ENCODE results near the gene SCYGR2. TPM values are rescaled to one million over a fixed set of nuclear protein-coding genes. Genes with fewer than 3 reads are reported as not detected.

SCYGR2 gene
- total RNA-seq, 2 experiments from 2014 or later: not detected

DNA sequence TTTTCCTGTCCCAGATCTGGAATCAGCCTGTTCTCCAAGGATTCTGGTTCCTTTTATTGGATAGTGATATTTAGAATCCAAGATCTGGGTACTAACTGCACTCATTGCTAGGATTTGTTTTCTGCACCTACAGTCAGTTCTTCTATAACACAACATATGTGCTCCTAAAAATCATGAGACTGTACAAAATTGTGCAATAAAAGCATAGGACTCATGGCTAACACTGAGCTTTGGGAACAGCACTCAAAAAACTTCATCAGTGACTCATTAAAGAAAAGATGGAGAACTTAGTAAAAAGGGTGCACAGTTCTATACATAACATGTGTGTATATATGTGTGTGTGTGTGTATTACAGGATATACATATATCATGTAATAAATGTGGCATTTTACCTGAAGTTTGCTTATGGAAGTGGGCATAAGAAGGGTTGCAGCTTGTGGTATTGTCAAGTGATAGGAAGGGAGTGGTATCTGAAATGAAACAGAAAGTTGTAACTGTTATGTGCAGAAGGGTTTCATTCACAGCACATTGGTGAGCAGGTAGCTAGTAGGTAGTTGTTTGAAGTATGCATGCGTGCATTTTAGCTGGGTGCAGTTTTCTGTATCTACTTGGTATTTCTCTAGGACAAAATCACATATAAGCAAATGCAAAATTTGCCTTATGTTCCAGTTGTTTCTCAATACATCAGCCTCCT lies 5.9 kb upstream of the SCYGR2 start:
- POLR2A ChIA-PET: no interaction called here
- CTCF ChIA-PET: interaction anchor here (1.4 kb wide), 1 partner anchor 27 kb away, joined by 3 read pairs; no protein-coding TSS in a partner anchor
- Mint-ChIP-seq H3K4me1 (ENCODE audit: low read depth) (peaks cover 12% of the 10 kb centered on the region), H3K4me3 (no peak overlapping the region), H3K27ac (no peak overlapping the region), H3K36me3 (ENCODE audit: low read depth) (no peaks in the 10 kb centered on the region), H3K9me3 (ENCODE audit: insufficient read depth) (no peaks in the 10 kb centered on the region), H3K27me3 (ENCODE audit: low read depth) (peaks cover 26% of the 10 kb centered on the region)
- DNase-seq: no peak
- peak; percentile 49 for ATAC-seq

GRCh38 chr2:227595797-227596196 lies 2.9 kb upstream of the SCYGR2 start:
- H3K36me3 Mint-ChIP-seq (ENCODE audit: low read depth): no peaks in the 10 kb centered on the region
- peaks cover 12% of the 10 kb centered on the region for H3K4me1 Mint-ChIP-seq (ENCODE audit: low read depth)
- H3K9me3 Mint-ChIP-seq (ENCODE audit: insufficient read depth): no peaks in the 10 kb centered on the region
- ChIA-PET POLR2A (no interaction called here), CTCF (no interaction called here)
- H3K27me3 Mint-ChIP-seq (ENCODE audit: low read depth): peaks cover 16% of the 10 kb centered on the region
- no peak for ATAC-seq
- no peak for DNase-seq
- H3K27ac Mint-ChIP-seq: no peak overlapping the region
- no peak overlapping the region for H3K4me3 Mint-ChIP-seq

- Mint-ChIP-seq H3K27me3 (ENCODE audit: low read depth) (peaks cover 16% of the 10 kb centered on the region), H3K9me3 (ENCODE audit: insufficient read depth) (no peaks in the 10 kb centered on the region)
Observed at GRCh38 chr2:227597036-227597435, 1.7 kb upstream of the SCYGR2 start.

DNA sequence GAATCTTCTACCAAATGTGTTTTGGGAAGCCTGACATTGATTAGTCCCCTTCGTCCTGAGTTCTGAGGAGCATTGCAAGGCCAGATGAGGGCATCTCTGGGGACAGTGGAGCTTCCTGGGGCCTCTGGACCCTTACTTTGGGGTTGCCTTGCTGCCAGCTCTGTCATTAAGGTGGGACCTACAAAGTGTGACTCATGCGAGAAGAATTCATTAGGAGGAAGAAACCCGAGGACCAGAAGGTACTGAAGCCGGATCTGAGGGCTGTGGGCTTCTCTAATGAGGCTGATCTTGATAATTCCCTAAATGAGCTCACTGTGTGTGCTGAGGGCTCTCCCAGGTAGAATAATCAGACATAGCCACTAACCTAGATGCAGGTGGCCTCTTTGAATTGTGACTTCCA lies 695 bp upstream of the SCYGR2 start:
- H3K27ac Mint-ChIP-seq: no peak overlapping the region
- peaks cover 16% of the 10 kb centered on the region for H3K27me3 Mint-ChIP-seq (ENCODE audit: low read depth)
- CTCF ChIA-PET: no interaction called here
- DNase-seq (no peak), ATAC-seq (no peak)
- POLR2A ChIA-PET: no interaction called here
- no peak overlapping the region for H3K4me3 Mint-ChIP-seq
- peaks cover 5% of the 10 kb centered on the region for H3K4me1 Mint-ChIP-seq (ENCODE audit: low read depth)
- no peaks in the 10 kb centered on the region for H3K9me3 Mint-ChIP-seq (ENCODE audit: insufficient read depth)
- H3K36me3 Mint-ChIP-seq (ENCODE audit: low read depth): no peaks in the 10 kb centered on the region

More at GRCh38 chr2:227597036-227597435, 1.7 kb upstream of the SCYGR2 start:
- H3K4me1 Mint-ChIP-seq (ENCODE audit: low read depth): peaks cover 12% of the 10 kb centered on the region
- ATAC-seq (no peak), DNase-seq (no peak)
- no peak overlapping the region for H3K27ac Mint-ChIP-seq
- no peaks in the 10 kb centered on the region for H3K36me3 Mint-ChIP-seq (ENCODE audit: low read depth)
- H3K4me3 Mint-ChIP-seq: no peak overlapping the region
- ChIA-PET CTCF (no interaction called here), POLR2A (no interaction called here)

GRCh38 chr2:227602358-227602757 lies 3.7 kb downstream of the SCYGR2 start:
- ChIA-PET POLR2A (no interaction called here), CTCF (interaction anchor here (1.3 kb wide), 1 partner anchor 164 kb away, joined by 4 read pairs; no protein-coding TSS in a partner anchor)
- no peak for DNase-seq

GRCh38 chr2:227606476-227606875 lies 7.8 kb downstream of the SCYGR2 start:
- POLR2A ChIA-PET: interaction anchor here (0.5 kb wide), 1 partner anchor 26 kb away, joined by 3 read pairs; no protein-coding TSS in a partner anchor
- DNase-seq: no peak
- H3K9me3 Mint-ChIP-seq (ENCODE audit: insufficient read depth): no peaks in the 10 kb centered on the region
- ATAC-seq: no peak
- peaks cover 11% of the 10 kb centered on the region for H3K4me1 Mint-ChIP-seq (ENCODE audit: low read depth)
- no peak overlapping the region for H3K4me3 Mint-ChIP-seq
- CTCF ChIA-PET: no interaction called here
- no peaks in the 10 kb centered on the region for H3K36me3 Mint-ChIP-seq (ENCODE audit: low read depth)
- peaks cover 38% of the 10 kb centered on the region for H3K27me3 Mint-ChIP-seq (ENCODE audit: low read depth)
- H3K27ac Mint-ChIP-seq: no peak overlapping the region

More at GRCh38 chr2:227602358-227602757, 3.7 kb downstream of the SCYGR2 start:
- no peak for ATAC-seq
- Mint-ChIP-seq H3K9me3 (ENCODE audit: insufficient read depth) (no peaks in the 10 kb centered on the region), H3K36me3 (ENCODE audit: low read depth) (no peaks in the 10 kb centered on the region), H3K27me3 (ENCODE audit: low read depth) (peaks cover 21% of the 10 kb centered on the region), H3K4me3 (no peak overlapping the region), H3K4me1 (ENCODE audit: low read depth) (no peaks in the 10 kb centered on the region), H3K27ac (no peak overlapping the region)

- Mint-ChIP-seq H3K27me3 (ENCODE audit: low read depth) (peaks cover 45% of the 10 kb centered on the region), H3K4me1 (ENCODE audit: low read depth) (peaks cover 11% of the 10 kb centered on the region), H3K36me3 (ENCODE audit: low read depth) (no peaks in the 10 kb centered on the region), H3K27ac (no peak overlapping the region), H3K4me3 (no peak overlapping the region), H3K9me3 (ENCODE audit: insufficient read depth) (no peaks in the 10 kb centered on the region)
- POLR2A ChIA-PET: no interaction called here
- CTCF ChIA-PET: no interaction called here
- DNase-seq (no peak), ATAC-seq (no peak)
Observed at GRCh38 chr2:227607941-227608340, 9.2 kb downstream of the SCYGR2 start.

- ChIA-PET POLR2A (no interaction called here), CTCF (no interaction called here)
Observed at GRCh38 chr2:227608561-227609338, 10.1 kb downstream of the SCYGR2 start.

DNA sequence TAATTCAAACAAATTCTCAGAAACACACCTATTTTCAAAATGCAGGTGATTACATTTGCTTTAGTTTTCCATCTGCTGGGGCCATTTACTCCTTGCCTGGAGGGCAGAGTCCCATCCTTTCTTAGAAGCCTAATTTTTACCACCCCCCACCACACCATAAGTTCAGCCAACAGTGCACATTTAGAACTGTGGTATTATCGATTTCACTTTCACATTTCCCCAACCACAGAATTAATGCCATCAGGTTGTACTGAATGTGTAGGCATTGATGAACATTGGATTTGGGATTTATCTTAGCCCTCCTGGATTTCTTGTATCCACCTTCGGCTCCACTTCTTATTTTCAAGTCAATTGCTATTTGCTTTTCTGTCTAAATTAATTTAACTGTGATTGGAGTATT lies 11.4 kb downstream of the SCYGR2 start:
- Mint-ChIP-seq H3K27me3 (ENCODE audit: low read depth) (peaks cover 39% of the 10 kb centered on the region), H3K4me3 (no peak overlapping the region), H3K27ac (no peak overlapping the region), H3K36me3 (ENCODE audit: low read depth) (no peaks in the 10 kb centered on the region), H3K9me3 (ENCODE audit: insufficient read depth) (no peaks in the 10 kb centered on the region), H3K4me1 (ENCODE audit: low read depth) (peaks cover 11% of the 10 kb centered on the region)
- DNase-seq (no peak), ATAC-seq (no peak)
- ChIA-PET CTCF (no interaction called here), POLR2A (no interaction called here)

More at GRCh38 chr2:227608561-227609338, 10.1 kb downstream of the SCYGR2 start:
- H3K27ac Mint-ChIP-seq: peak overlapping the region; percentile 5
- peak overlapping the region; percentile 25 for H3K4me3 Mint-ChIP-seq
- H3K9me3 Mint-ChIP-seq (ENCODE audit: insufficient read depth): no peaks in the 10 kb centered on the region
- peaks cover 45% of the 10 kb centered on the region for H3K27me3 Mint-ChIP-seq (ENCODE audit: low read depth)
- no peaks in the 10 kb centered on the region for H3K36me3 Mint-ChIP-seq (ENCODE audit: low read depth)
- H3K4me1 Mint-ChIP-seq (ENCODE audit: low read depth): peaks cover 11% of the 10 kb centered on the region
- DNase-seq: no peak
- no peak for ATAC-seq

DNA sequence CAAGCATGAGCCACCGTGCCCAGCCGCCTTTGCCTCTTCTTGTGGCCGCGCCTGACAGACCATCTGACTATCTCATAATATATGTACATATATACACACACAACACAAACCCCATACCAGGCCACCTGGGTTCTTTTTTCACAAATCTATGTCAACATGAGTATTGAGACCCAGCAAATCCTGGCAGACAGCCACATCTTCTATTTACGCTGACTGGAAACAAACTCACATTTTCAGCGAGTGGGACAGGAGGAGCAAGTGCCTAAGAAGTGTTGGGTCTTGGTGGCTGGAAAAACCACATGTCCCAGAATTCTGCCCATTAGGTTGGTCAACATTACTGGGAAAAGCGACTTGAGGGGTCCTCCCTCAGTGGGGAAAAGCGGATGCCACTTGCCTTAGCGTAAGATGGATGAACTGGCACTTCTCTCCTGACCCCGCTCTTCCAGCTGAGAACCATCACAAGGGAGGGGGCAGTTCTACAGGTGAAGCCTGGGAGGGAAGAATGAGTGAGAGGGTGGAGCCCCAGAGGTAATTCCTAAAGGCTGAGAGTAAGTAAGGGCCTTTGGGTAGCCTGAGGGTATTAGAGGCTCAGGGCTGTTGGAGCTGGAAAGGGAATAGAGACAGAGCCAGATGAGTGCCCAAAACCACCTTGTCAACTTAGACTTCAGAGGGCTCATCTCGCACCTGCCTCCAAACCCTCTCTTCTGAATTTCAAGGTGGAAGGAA lies 14.0 kb downstream of the SCYGR2 start:
- ATAC-seq: no peak
- Mint-ChIP-seq H3K9me3 (ENCODE audit: insufficient read depth) (no peaks in the 10 kb centered on the region), H3K27ac (no peak overlapping the region), H3K4me3 (no peak overlapping the region), H3K36me3 (ENCODE audit: low read depth) (no peaks in the 10 kb centered on the region), H3K4me1 (ENCODE audit: low read depth) (peaks cover 11% of the 10 kb centered on the region), H3K27me3 (ENCODE audit: low read depth) (peaks cover 34% of the 10 kb centered on the region)
- no peak for DNase-seq
- ChIA-PET POLR2A (no interaction called here), CTCF (no interaction called here)

GRCh38 chr2:227613272-227613660 lies 14.6 kb downstream of the SCYGR2 start:
- ATAC-seq: no peak

DNA sequence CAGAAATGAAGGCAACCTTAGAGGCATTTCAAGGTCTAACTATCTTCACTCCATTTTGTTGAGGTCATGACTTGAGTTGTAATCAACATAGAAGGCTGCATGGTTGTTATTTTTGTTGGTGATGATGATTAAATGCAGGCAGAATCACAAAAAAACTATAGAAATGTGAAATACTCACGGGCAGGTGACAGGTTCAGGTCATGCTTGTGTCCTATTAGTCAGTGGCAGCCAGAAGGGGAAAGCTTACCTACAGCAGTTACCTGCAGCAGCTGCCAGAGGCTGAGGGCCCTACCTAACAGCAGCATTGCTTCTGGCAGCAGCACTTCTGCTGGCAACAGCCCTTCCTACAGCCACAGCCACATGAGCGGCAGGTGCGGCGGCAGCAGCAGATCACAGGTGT lies 15.6 kb downstream of the SCYGR2 start:
- CTCF ChIA-PET: no interaction called here
- H3K27ac Mint-ChIP-seq: no peak overlapping the region
- no peaks in the 10 kb centered on the region for H3K36me3 Mint-ChIP-seq (ENCODE audit: low read depth)
- H3K27me3 Mint-ChIP-seq (ENCODE audit: low read depth): peaks cover 25% of the 10 kb centered on the region
- H3K4me3 Mint-ChIP-seq: no peak overlapping the region
- POLR2A ChIA-PET: no interaction called here
- H3K9me3 Mint-ChIP-seq (ENCODE audit: insufficient read depth): no peaks in the 10 kb centered on the region
- ATAC-seq (no peak), DNase-seq (no peak)
- peaks cover 3% of the 10 kb centered on the region for H3K4me1 Mint-ChIP-seq (ENCODE audit: low read depth)

More at GRCh38 chr2:227613272-227613660, 14.6 kb downstream of the SCYGR2 start:
- Mint-ChIP-seq H3K4me1 (ENCODE audit: low read depth) (peaks cover 11% of the 10 kb centered on the region), H3K4me3 (no peak overlapping the region), H3K36me3 (ENCODE audit: low read depth) (no peaks in the 10 kb centered on the region), H3K9me3 (ENCODE audit: insufficient read depth) (no peaks in the 10 kb centered on the region), H3K27ac (no peak overlapping the region), H3K27me3 (ENCODE audit: low read depth) (peaks cover 30% of the 10 kb centered on the region)
- ChIA-PET CTCF (no interaction called here), POLR2A (no interaction called here)
- no peak for DNase-seq

All from activated CD8-positive, alpha-beta T cell treated with anti-CD3 and anti-CD28 coated beads, Interleukin-2, amount 10 ng/mL, durations not matched to agents 7 days and 5 days (primary cell).